HG03066 (cell line): ENCODE data around the gene EFCAB9.

Experiments
- ATAC-seq: cut with Tn5 transposase; IDR thresholded peaks from one replicate; pipeline ENCODE4 v1.9.1; 2021; ENCODE audit warnings: low read depth; ENCODE audit not compliant: unreplicated experiment

Gene EFCAB9

GRCh38 chr5:172234031-172234430, 40.1 kb downstream of the EFCAB9 start:
- ATAC-seq = no peak

GRCh38 chr5:172235132-172235780, 41.3 kb downstream of the EFCAB9 start:
- ATAC-seq = peak; percentile 74

- no peak for ATAC-seq
Observed at GRCh38 chr5:172235827-172236736, 42.1 kb downstream of the EFCAB9 start.

- no peak for ATAC-seq
Observed at GRCh38 chr5:172238334-172238733, 44.4 kb downstream of the EFCAB9 start.

GRCh38 chr5:172243302-172243701, 49.3 kb downstream of the EFCAB9 start:
- no peak for ATAC-seq

- ATAC-seq = no peak
Observed at GRCh38 chr5:172245046-172245445, 51.1 kb downstream of the EFCAB9 start.

GRCh38 chr5:172245703-172246125, 51.7 kb downstream of the EFCAB9 start:
- no peak for ATAC-seq

- no peak for ATAC-seq
Observed at GRCh38 chr5:172248637-172249036, 54.7 kb downstream of the EFCAB9 start.

- no peak for ATAC-seq
Observed at GRCh38 chr5:172251419-172251818, 57.4 kb downstream of the EFCAB9 start.

GRCh38 chr5:172252501-172252900, 58.5 kb downstream of the EFCAB9 start:
- no peak for ATAC-seq
